ENCODE measurements around the gene JARID2.

Gene JARID2

GRCh38 chr6:15263780-15264374 lies 18.0 kb downstream of the JARID2 start:
- no peak overlapping the region for H3K9ac ChIP-seq (ENCODE audit: low read length)
- H3K36me3 ChIP-seq (ENCODE audit: control insufficient read depth, insufficient read depth, low read length): no peaks in the 10 kb centered on the region
- peaks cover 35% of the 10 kb centered on the region for H3K4me1 ChIP-seq (ENCODE audit: control insufficient read depth, insufficient read depth, low read length)
- no peak overlapping the region for H3K4me3 ChIP-seq (ENCODE audit: low read length)
- no peak overlapping the region for H3K27ac ChIP-seq (ENCODE audit: low read depth, low read length)
- no peaks in the 10 kb centered on the region for H3K27me3 ChIP-seq (ENCODE audit: control insufficient read depth, insufficient read depth, low read length)

GRCh38 chr6:15264412-15264811 lies 18.5 kb downstream of the JARID2 start:
- no peaks in the 10 kb centered on the region for H3K36me3 ChIP-seq (ENCODE audit: control insufficient read depth, insufficient read depth, low read length)
- H3K27ac ChIP-seq (ENCODE audit: low read depth, low read length): no peak overlapping the region
- peaks cover 32% of the 10 kb centered on the region for H3K4me1 ChIP-seq (ENCODE audit: control insufficient read depth, insufficient read depth, low read length)
- no peak overlapping the region for H3K4me3 ChIP-seq (ENCODE audit: low read length)
- no peak overlapping the region for H3K9ac ChIP-seq (ENCODE audit: low read length)
- no peaks in the 10 kb centered on the region for H3K27me3 ChIP-seq (ENCODE audit: control insufficient read depth, insufficient read depth, low read length)

DNA sequence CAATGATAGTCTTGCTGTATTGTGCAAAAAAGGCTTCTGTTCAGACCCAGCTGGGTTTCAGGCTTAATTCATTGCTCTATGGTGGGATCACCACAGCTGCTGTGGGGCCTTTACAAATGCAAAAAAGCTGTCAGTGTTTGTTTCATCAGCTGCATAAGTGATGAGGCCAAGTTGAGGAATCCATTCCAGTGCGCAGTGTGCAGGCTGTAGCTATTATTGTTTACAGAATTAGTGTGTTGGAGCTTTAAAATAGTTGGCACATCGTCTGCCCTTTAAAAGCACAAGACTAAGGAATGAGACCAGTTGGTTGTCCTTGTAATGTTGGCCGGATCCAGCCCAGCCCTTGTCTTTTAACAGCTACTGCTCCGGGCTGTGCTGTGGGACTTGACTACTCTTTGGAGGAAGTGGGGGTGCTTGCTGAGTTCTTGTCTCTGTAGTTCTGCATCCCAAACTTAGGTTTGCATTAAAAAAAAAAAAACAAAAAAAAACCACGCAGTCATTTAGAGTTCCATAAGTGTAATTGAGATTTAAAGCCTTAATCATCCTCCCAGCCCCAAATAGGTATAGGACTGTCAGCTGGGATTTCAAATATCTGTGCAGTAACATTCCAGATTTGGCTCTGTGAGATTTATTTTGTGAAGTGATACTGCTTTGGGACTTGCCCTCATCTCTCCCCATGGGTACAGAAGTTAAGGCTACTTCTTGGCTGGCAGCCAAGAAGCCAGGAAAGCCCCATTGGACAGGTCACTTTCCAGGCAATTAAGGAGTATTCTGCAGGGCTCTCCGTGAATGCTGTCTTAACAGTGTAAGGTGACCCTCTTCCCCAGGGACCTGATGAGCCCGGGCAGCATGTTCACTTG lies 19.3 kb downstream of the JARID2 start:
- Histone ChIP-seq H3K4me3 (ENCODE audit: low read length) (no peak overlapping the region), H3K27ac (ENCODE audit: low read depth, low read length) (no peak overlapping the region), H3K36me3 (ENCODE audit: control insufficient read depth, insufficient read depth, low read length) (no peaks in the 10 kb centered on the region), H3K9ac (ENCODE audit: low read length) (no peak overlapping the region), H3K4me1 (ENCODE audit: control insufficient read depth, insufficient read depth, low read length) (peaks cover 26% of the 10 kb centered on the region), H3K27me3 (ENCODE audit: control insufficient read depth, insufficient read depth, low read length) (no peaks in the 10 kb centered on the region)

GRCh38 chr6:15265787-15266186 lies 19.9 kb downstream of the JARID2 start:
- Histone ChIP-seq H3K9ac (ENCODE audit: low read length) (no peak overlapping the region), H3K27ac (ENCODE audit: low read depth, low read length) (no peak overlapping the region), H3K27me3 (ENCODE audit: control insufficient read depth, insufficient read depth, low read length) (no peaks in the 10 kb centered on the region), H3K4me3 (ENCODE audit: low read length) (no peak overlapping the region), H3K36me3 (ENCODE audit: control insufficient read depth, insufficient read depth, low read length) (no peaks in the 10 kb centered on the region), H3K4me1 (ENCODE audit: control insufficient read depth, insufficient read depth, low read length) (peaks cover 19% of the 10 kb centered on the region)

GRCh38 chr6:15266423-15266996 lies 20.6 kb downstream of the JARID2 start:
- H3K4me1 ChIP-seq (ENCODE audit: control insufficient read depth, insufficient read depth, low read length): peaks cover 19% of the 10 kb centered on the region
- no peak overlapping the region for H3K9ac ChIP-seq (ENCODE audit: low read length)
- no peaks in the 10 kb centered on the region for H3K36me3 ChIP-seq (ENCODE audit: control insufficient read depth, insufficient read depth, low read length)
- H3K27me3 ChIP-seq (ENCODE audit: control insufficient read depth, insufficient read depth, low read length): no peaks in the 10 kb centered on the region
- H3K27ac ChIP-seq (ENCODE audit: low read depth, low read length): no peak overlapping the region
- no peak overlapping the region for H3K4me3 ChIP-seq (ENCODE audit: low read length)

DNA sequence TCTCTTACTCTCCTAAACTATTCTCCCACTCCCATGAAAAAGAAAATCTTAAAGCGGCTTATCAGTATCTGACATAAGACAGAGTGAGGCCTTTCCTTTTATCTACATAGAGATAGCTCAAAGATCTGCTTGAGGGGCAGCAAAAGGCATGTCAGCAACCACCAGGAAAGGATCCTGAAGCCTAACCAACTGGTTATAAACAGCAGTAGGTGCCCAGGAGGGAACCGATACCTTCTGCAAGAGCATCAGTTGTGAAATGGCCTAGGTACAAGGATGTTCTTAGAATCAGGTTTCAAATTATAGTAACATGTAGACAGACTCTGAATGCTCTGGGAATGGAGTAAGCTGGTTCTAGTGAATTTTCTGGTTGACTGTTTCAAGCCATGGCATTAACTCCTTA lies 21.4 kb downstream of the JARID2 start:
- Histone ChIP-seq H3K4me1 (ENCODE audit: control insufficient read depth, insufficient read depth, low read length) (peaks cover 19% of the 10 kb centered on the region), H3K27ac (ENCODE audit: low read depth, low read length) (no peak overlapping the region), H3K9ac (ENCODE audit: low read length) (no peak overlapping the region), H3K4me3 (ENCODE audit: low read length) (no peak overlapping the region), H3K36me3 (ENCODE audit: control insufficient read depth, insufficient read depth, low read length) (no peaks in the 10 kb centered on the region), H3K27me3 (ENCODE audit: control insufficient read depth, insufficient read depth, low read length) (no peaks in the 10 kb centered on the region)

- Histone ChIP-seq H3K36me3 (ENCODE audit: control insufficient read depth, insufficient read depth, low read length) (no peaks in the 10 kb centered on the region), H3K9ac (ENCODE audit: low read length) (no peak overlapping the region), H3K4me3 (ENCODE audit: low read length) (no peak overlapping the region), H3K27ac (ENCODE audit: low read depth, low read length) (no peak overlapping the region), H3K4me1 (ENCODE audit: control insufficient read depth, insufficient read depth, low read length) (peaks cover 19% of the 10 kb centered on the region), H3K27me3 (ENCODE audit: control insufficient read depth, insufficient read depth, low read length) (no peaks in the 10 kb centered on the region)
Measured at GRCh38 chr6:15268137-15268908, 22.5 kb downstream of the JARID2 start.

GRCh38 chr6:15269011-15269410 lies 23.1 kb downstream of the JARID2 start:
- Histone ChIP-seq H3K4me3 (ENCODE audit: low read length) (no peak overlapping the region), H3K27ac (ENCODE audit: low read depth, low read length) (no peak overlapping the region), H3K36me3 (ENCODE audit: control insufficient read depth, insufficient read depth, low read length) (no peaks in the 10 kb centered on the region), H3K4me1 (ENCODE audit: control insufficient read depth, insufficient read depth, low read length) (peaks cover 19% of the 10 kb centered on the region), H3K27me3 (ENCODE audit: control insufficient read depth, insufficient read depth, low read length) (no peaks in the 10 kb centered on the region), H3K9ac (ENCODE audit: low read length) (no peak overlapping the region)

DNA sequence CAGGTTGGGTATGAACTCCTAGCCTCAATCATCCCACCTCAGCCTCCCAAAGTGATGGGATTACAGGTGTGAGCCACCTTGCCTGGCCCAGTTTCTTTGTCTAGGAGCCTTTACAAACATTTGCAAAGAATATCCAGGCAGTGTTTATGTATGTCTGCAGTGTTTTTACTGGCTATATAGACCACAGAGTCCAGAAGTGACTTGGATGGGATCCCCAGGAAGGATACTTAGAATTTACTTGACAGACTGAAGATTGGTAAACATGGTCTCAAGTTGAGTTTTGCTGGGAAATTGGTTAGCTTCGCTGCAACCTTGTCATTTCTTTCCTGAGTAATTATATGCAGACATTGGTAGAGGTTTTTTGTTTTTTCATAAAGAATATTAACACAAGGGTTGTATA lies 23.8 kb downstream of the JARID2 start:
- peaks cover 19% of the 10 kb centered on the region for H3K4me1 ChIP-seq (ENCODE audit: control insufficient read depth, insufficient read depth, low read length)
- no peak overlapping the region for H3K27ac ChIP-seq (ENCODE audit: low read depth, low read length)
- H3K27me3 ChIP-seq (ENCODE audit: control insufficient read depth, insufficient read depth, low read length): no peaks in the 10 kb centered on the region
- H3K9ac ChIP-seq (ENCODE audit: low read length): no peak overlapping the region
- no peak overlapping the region for H3K4me3 ChIP-seq (ENCODE audit: low read length)
- H3K36me3 ChIP-seq (ENCODE audit: control insufficient read depth, insufficient read depth, low read length): no peaks in the 10 kb centered on the region

- Histone ChIP-seq H3K36me3 (ENCODE audit: control insufficient read depth, insufficient read depth, low read length) (no peaks in the 10 kb centered on the region), H3K4me1 (ENCODE audit: control insufficient read depth, insufficient read depth, low read length) (peaks cover 11% of the 10 kb centered on the region), H3K27ac (ENCODE audit: low read depth, low read length) (no peak overlapping the region)
Measured at GRCh38 chr6:15270402-15270801, 24.5 kb downstream of the JARID2 start.

DNA sequence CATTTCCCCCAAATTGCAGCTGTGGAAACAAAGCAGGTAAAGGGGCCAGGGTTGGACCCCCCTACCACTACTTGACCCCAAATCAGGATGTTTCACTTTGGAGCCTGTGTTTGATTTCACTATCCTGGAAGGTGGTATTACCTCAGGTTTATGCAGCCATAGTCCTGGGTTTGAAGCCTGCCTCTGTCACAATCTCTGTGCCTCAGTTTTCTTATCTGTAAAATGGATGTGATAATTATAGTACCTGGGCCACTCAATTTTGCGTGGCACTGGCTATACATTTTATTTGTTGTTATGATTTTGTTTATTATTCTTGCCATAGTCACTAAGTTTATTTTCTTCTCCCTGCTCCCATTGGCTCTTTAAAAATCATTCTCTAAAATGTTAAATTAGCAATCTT lies 26.7 kb downstream of the JARID2 start:
- Histone ChIP-seq H3K27ac (ENCODE audit: low read depth, low read length) (no peak overlapping the region), H3K4me3 (ENCODE audit: low read length) (no peak overlapping the region), H3K36me3 (ENCODE audit: control insufficient read depth, insufficient read depth, low read length) (no peaks in the 10 kb centered on the region), H3K27me3 (ENCODE audit: control insufficient read depth, insufficient read depth, low read length) (no peaks in the 10 kb centered on the region), H3K4me1 (ENCODE audit: control insufficient read depth, insufficient read depth, low read length) (no peaks in the 10 kb centered on the region), H3K9ac (ENCODE audit: low read length) (no peak overlapping the region)

More at GRCh38 chr6:15270402-15270801, 24.5 kb downstream of the JARID2 start:
- Histone ChIP-seq H3K27me3 (ENCODE audit: control insufficient read depth, insufficient read depth, low read length) (no peaks in the 10 kb centered on the region), H3K4me3 (ENCODE audit: low read length) (no peak overlapping the region), H3K9ac (ENCODE audit: low read length) (no peak overlapping the region)

- H3K36me3 ChIP-seq (ENCODE audit: control insufficient read depth, insufficient read depth, low read length): no peaks in the 10 kb centered on the region
- no peak overlapping the region for H3K9ac ChIP-seq (ENCODE audit: low read length)
- H3K4me3 ChIP-seq (ENCODE audit: low read length): no peak overlapping the region
- no peaks in the 10 kb centered on the region for H3K27me3 ChIP-seq (ENCODE audit: control insufficient read depth, insufficient read depth, low read length)
- H3K4me1 ChIP-seq (ENCODE audit: control insufficient read depth, insufficient read depth, low read length): peaks cover 2% of the 10 kb centered on the region
- no peak overlapping the region for H3K27ac ChIP-seq (ENCODE audit: low read depth, low read length)
Measured at GRCh38 chr6:15274692-15275387, 29.0 kb downstream of the JARID2 start.
